GM18508 (cell line): ENCODE results near the gene STRN.
"Not testable (repeated sequence)": the region's sequence is repeated elsewhere in the genome, so short reads cannot be mapped to it uniquely, and the experiment has no call there.

ENCODE experiments used
- ATAC-seq: cut with Tn5 transposase; IDR thresholded peaks from one replicate; pipeline ENCODE4 v1.9.1; 2021; ENCODE audit warnings: moderate number of reproducible peaks; ENCODE audit not compliant: insufficient read depth, unreplicated experiment

STRN gene

GRCh38 chr2:36964496-36965058, 1.8 kb downstream of the STRN start:
- no peak for ATAC-seq

- no peak for ATAC-seq
Measured at GRCh38 chr2:36963734-36964133, 2.6 kb downstream of the STRN start.

- ATAC-seq = no peak
Measured at GRCh38 chr2:36963106-36963505, 3.2 kb downstream of the STRN start.

GRCh38 chr2:36960773-36961172, 5.6 kb downstream of the STRN start:
- ATAC-seq = no peak

- no peak for ATAC-seq
Measured at GRCh38 chr2:36960005-36960675, 6.2 kb downstream of the STRN start.

- no peak for ATAC-seq
Measured at GRCh38 chr2:36954977-36955607, 11.2 kb downstream of the STRN start.

GRCh38 chr2:36952748-36953197, 13.6 kb downstream of the STRN start:
- no peak for ATAC-seq

GRCh38 chr2:36951574-36951973, 14.8 kb downstream of the STRN start:
- ATAC-seq = no peak

- no peak for ATAC-seq
Measured at GRCh38 chr2:36951027-36951518, 15.3 kb downstream of the STRN start.

- ATAC-seq = no peak
Measured at GRCh38 chr2:36949845-36950244, 16.5 kb downstream of the STRN start.

- not testable (repeated sequence) for ATAC-seq
Measured at GRCh38 chr2:36945240-36945639, 21.1 kb downstream of the STRN start.

GRCh38 chr2:36941867-36942266, 24.5 kb downstream of the STRN start:
- ATAC-seq = no peak

- ATAC-seq = not testable (repeated sequence)
Measured at GRCh38 chr2:36936526-36936925, 29.8 kb downstream of the STRN start.

- ATAC-seq = not testable (repeated sequence)
Measured at GRCh38 chr2:36931688-36932087, 34.6 kb downstream of the STRN start.

- not testable (repeated sequence) for ATAC-seq
Measured at GRCh38 chr2:36930787-36931410, 35.4 kb downstream of the STRN start.

- ATAC-seq = not testable (repeated sequence)
Measured at GRCh38 chr2:36926175-36927132, 39.9 kb downstream of the STRN start.

- ATAC-seq = not testable (repeated sequence)
Measured at GRCh38 chr2:36922629-36923028, 43.7 kb downstream of the STRN start.

- no peak for ATAC-seq
Measured at GRCh38 chr2:36921984-36922383, 44.4 kb downstream of the STRN start.

GRCh38 chr2:36919041-36919837, 47.1 kb downstream of the STRN start:
- no peak for ATAC-seq
